SK-N-SH (cell line): ENCODE measurements around the gene SCGB1D2.

Experiments
- ELF1 ChIP-seq: IDR thresholded peaks from 2 replicates; pipeline ENCODE4 v1.4.0; 2012
- RAD21 ChIP-seq: IDR thresholded peaks from 2 replicates; pipeline ENCODE4 v1.6.1; 2012; ENCODE audit warnings: mild to moderate bottlenecking, low read length
- SMC3 ChIP-seq: IDR thresholded peaks from 2 replicates; pipeline ENCODE4 v1.6.1; 2012; ENCODE audit warnings: low read depth, low read length, improper control_type of control experiment

- no peak for TF ChIP-seq RAD21
- TF ChIP-seq SMC3, result no peak
- TF ChIP-seq ELF1, result no peak
Measured at GRCh38 chr11:62205441-62205840, 36.6 kb upstream of the SCGB1D2 start.
